ENCODE results near the gene ATP6V1G1. TPM values are rescaled to one million over a fixed set of nuclear protein-coding genes. Genes with fewer than 3 reads are reported as not detected.

The ATP6V1G1 gene, protein sequence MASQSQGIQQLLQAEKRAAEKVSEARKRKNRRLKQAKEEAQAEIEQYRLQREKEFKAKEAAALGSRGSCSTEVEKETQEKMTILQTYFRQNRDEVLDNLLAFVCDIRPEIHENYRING
- total RNA-seq = 10 to 100 TPM; 70.6 to 73.3 TPM
- long read RNA-seq, donor 1, transcript ATP6V1G1-201 (3 exons, 1,080 nt) = major isoform, 39 of 41 reads
- long read RNA-seq, donor 1, partial matches to known transcripts = 0 of 41 reads
- long read RNA-seq, donor 1, other reads (novel, unspliced or antisense) = 2 of 41 reads
- long read RNA-seq, donor 2, transcript ATP6V1G1-201 (3 exons, 1,080 nt) = major isoform, 130 of 130 reads
- long read RNA-seq, donor 2, partial matches to known transcripts = 0 of 130 reads
- long read RNA-seq, donor 2, other reads (novel, unspliced or antisense) = 0 of 130 reads

DNA sequence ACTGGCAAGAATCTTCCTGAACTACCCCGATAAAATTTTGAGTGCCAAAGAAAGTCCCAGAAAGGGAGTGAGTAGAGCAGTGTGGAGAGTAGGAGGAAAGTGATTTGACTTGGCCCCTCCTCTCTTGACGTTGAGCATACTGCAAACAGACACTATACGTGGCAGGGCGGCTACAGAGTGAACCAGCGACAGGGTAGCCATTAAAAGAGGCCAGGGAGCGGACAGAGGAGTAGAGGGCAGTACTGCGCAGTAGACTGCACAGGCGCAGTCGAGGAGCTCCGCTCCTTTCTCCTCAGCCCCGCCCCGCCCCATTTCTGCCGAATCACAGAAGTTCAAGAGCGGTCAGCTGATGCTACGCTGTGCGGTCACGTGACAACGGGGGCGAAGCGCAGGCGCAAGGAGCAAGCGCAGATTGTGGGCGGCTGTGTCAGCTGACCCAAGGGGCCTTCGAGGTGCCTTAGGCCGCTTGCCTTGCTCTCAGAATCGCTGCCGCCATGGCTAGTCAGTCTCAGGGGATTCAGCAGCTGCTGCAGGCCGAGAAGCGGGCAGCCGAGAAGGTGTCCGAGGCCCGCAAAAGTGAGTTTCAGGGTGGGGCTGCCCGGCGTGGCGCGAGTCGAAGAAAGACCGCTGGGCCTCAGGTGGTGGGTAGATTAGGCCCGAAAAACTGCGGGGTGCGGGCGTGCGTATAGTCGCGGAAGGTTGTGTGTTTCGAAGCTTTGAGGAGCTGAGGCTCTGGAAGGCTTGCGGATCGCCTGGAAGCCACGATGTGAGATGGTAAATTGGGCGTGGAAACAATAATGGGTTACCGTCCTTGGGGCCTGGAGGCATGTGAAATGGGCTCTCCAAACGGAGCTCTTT is at the start of gene ATP6V1G1:
TSS of gene ATP6V1G1 (plus strand) at position 425 of the 858 bp plus-strand sequence. CDS start at position 495, 70 bp downstream.
- peak; percentile 100 for DNase-seq (ENCODE audit: low spot score)
- intact Hi-C loops (cut with DNase I) = no loop called here

DNA sequence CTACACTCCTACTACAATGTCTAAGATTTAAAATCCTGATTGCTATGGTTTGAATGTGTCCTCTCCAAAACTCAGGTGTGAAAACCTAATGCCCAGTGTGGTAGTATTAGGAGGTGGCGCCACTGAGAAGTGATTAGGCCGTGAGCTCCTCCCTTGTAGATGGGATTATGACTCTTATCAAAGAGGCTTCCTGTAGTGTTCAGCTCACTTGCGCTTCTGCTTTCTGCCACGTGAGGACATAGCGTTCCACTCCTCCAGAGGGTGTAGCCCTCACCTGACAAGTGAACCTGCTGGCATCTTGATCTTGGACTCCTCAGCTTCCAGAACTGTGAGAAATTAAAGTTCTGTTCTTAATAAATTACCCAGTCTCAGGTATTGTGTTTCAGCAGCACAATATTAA is 49.3 kb upstream of the ATP6V1G1 start:
- DNase-seq (ENCODE audit: low spot score) = no peak
- intact Hi-C loops (cut with DNase I) = no loop called here

DNA sequence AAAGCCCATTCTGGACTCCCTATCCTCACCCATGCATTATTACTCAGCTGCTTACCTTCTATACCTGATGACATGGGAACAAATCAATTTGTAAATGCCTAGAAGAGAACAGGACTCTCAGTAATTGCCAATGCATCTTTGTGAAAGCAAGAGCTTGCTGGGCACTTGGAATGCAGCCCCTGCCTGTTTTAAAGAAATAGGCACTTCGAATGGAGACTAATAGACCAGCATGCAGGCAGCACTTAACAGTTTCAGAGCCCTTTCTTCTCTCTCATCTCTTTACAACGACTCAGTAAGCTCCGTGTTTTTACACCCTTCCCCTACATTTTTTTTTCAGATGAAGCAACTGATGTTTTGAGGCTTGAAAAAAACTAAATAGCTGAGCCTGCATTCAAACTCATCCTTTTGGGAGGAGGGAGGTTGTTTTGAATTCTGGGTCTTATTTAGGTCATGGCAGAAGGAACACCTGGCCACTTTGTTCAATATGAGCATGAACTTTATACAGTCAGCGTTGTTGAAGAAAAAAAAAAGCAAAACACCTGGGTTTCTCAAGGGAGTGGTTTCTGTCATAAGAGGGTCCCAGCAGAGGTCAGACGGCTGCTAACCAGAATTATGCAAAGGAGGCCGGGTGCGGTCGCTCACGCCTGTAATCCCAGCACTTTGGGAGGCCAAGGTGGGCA is 47.7 kb upstream of the ATP6V1G1 start:
- no peak for DNase-seq (ENCODE audit: low spot score)
- intact Hi-C loops (cut with DNase I) = no loop called here

DNA sequence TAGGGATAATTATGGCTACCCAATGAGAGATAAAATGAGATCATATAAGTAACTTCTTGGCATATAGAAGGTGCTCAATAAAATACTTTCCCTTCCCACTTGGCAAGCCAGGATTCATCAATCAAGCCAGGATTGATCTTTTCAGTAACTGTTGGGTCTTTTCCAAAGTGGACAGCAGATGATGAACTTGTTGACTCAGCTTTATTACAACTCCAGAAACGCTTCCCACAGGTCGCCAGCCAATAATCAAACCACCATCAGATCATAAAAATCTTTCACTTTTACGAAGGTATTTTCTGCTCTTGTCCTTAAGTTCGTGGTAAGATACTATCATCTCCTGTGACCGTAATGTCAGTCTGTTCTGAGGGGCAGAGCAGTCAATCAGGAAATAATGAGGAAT is 42.5 kb upstream of the ATP6V1G1 start:
- DNase-seq (ENCODE audit: low spot score) = no peak
- intact Hi-C loops (cut with DNase I) = loop anchor here in 1 of 2 donors (5.0 kb wide), 1 partner anchor 1757 kb away; no protein-coding TSS in a partner anchor

DNA sequence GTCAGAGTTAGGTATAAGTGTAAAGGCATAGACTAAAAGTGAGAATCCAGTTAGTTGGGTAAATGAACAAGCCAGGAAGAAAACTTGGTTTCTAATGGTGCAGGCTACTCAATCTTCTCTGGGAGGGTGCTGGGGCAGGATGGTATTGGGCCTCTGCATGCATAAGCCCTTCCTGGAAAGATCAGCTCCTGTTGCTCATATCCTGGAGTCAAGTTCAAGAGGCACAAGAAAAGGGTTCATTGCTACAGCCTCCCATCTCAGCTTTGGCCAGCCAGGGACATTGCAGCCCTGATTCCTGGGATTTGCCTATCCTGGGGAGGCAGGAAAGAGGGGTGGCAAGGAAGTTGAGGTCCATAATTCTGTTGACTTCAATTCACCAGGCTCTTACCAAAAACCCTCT is 40.7 kb upstream of the ATP6V1G1 start:
- intact Hi-C loops (cut with DNase I) = loop anchor here in 1 of 2 donors (5.0 kb wide), 1 partner anchor 1755 kb away; no protein-coding TSS in a partner anchor
- DNase-seq (ENCODE audit: low spot score) = no peak

DNA sequence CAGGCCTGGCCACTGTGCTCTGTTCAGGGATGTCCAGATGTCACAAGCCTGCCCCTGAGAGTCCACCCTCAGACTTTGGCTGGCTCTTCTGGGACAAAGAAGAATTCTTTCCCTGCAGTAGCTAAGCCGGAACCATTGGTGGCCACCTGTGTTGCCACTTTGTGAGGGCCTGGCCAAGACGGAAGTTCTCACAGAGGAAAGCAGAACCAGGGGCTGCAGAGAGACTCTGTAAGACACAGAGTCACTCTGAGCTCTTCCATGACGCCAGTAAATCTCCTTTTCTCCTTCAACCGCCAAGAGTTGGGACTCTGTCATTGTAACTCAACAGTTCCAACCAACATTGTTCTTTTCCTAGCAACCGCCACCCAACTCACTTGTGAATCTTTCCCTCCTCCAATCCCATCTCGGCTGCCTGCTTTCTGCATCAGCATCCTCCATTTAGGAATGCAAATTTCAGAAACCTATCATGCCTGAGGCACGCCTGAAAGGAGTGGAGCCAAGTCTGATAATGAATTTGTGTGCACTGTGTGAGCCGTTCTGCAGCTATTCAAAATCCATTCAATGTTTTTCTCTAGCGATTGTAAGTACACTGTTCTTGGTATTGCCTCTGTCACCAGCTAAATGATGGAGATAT is 37.8 kb upstream of the ATP6V1G1 start:
- DNase-seq (ENCODE audit: low spot score) = no peak
- intact Hi-C loops (cut with DNase I) = loop anchor here in 1 of 2 donors (5.0 kb wide), 1 partner anchor 1752 kb away; no protein-coding TSS in a partner anchor

DNA sequence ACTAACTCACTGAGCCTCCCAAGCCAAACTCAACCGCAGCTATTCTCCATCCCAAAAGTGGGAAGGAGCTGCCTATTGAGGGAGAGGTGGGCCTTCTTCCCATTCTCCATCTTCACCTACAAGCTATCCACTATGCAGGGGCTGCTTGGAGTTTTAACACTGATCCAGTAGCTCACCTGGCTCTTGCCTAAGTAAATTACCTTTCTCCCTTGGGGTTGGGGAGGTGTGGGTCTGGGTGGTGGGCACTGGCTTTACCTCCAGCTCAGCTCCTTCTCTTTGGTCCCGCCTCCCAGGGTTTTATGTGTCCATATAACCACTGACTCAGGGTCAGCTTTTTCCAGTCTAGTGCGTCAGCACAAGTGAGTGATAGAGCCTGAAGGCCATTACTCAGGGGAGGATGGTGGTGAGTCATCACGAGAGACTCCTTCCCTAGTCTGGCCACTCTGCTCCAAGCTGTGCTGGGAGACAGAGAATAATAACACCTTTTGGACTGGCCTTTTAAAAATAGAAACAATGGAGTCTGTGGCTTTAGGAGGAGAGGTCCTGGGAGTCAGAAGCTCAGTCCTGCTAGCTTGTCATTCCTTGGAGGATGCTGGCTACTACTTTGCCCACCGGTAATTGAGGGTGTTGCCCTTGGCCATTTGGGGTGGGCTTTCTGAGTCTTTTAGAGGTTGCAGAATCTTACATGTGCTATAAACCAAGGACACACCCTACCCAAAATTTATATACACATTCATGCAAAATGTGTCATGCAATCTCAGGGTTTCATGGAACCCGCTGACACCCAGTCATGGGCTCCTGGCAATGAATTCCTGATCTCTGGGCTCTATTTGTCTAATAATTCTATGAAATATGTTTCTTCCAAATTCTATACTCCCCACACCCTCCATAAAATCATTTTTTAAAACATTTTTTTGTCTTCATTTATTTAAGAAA is 35.6 kb upstream of the ATP6V1G1 start:
- intact Hi-C loops (cut with DNase I) = no loop called here
- peak; percentile 87 for DNase-seq (ENCODE audit: low spot score)

DNA sequence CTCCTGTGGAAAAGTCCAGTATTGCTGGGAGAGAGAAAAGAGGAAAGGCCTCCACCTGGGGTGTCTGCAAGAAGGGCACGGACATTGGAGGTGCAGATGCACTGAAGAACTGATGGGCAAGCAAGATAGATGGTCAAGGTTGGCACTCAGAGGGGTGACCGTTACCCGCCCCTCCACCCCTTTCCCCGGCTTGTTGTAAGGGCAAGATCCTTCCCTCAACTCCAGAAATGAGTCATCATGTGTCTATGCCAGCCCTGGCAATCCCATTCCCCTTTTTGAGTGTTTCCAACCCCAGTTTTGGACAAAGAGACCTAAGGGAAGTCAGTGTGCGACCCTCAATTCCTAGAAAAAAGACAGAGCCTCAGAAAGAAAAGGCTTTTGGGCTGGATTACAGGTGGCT is 34.9 kb upstream of the ATP6V1G1 start:
- DNase-seq (ENCODE audit: low spot score) = no peak
- intact Hi-C loops (cut with DNase I) = no loop called here

DNA sequence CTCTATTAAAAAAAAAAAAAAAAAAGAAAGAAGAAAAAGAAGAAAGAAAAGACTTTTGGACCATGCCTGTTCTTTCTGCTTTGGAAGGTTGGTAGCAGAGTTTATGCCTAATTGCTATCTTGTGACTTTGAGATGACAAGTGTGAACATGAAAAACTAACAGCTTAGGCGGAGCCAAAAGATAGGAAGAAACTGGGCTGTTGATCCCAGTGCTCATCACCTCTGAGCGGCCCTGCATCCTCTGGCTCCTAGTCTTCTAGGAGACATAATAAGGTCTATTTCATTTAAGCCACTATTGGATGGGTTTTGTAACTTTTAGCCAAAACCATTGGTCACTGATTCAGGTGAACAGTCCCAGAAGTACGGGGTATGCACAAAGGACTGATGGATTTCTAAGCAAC is 34.4 kb upstream of the ATP6V1G1 start:
- no peak for DNase-seq (ENCODE audit: low spot score)
- intact Hi-C loops (cut with DNase I) = no loop called here

DNA sequence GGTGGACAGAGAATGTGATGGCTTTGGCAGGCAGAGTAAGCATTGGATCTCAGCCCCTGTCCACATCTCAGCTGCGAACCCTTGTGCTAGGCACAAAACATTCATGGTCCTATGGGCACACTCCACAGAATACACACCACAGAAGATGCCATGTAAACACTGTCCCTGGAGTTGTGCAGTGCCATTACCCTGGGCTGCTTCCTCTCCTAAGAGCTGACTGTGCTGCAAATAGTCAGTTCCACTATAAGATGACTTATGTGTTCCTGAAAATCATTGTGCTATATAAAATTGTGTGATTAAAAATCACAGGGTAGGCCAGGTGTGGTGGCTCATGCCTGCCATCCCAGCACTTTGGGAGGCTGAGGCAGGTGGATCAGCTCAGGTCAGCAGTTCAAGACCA is 31.9 kb upstream of the ATP6V1G1 start:
- DNase-seq (ENCODE audit: low spot score) = no peak
- intact Hi-C loops (cut with DNase I) = no loop called here

DNA sequence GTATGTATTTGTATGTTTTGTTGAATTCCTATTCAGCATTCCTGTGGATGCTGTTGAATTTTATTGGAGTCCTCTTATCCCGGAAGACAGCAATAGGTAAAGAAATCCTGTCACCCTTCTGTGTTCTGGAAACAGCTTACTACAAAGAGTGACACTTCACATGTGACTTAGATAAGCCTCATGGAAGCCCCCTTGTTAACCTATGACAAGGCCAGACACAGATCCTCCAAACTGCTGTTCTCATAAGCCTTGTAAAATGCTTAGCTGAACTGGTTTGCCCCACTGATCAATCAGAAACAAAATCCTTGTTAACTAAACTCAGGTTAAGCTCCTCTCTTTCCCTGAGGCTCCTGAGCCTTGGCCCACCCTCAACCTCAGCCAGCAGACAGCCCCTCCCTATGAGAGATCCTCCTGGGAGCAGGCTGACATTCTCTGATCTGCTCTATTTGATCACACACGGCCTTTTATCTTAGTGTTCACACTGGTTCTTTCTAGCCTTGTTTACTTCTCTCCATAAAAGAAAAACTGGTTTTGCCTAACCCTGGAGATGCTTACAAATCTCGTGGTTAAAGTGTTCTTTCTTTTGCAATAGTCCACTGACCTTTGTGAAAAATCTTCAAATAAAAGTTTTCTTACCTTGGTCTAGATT is 29.4 kb upstream of the ATP6V1G1 start:
- intact Hi-C loops (cut with DNase I) = no loop called here
- DNase-seq (ENCODE audit: low spot score) = no peak

DNA sequence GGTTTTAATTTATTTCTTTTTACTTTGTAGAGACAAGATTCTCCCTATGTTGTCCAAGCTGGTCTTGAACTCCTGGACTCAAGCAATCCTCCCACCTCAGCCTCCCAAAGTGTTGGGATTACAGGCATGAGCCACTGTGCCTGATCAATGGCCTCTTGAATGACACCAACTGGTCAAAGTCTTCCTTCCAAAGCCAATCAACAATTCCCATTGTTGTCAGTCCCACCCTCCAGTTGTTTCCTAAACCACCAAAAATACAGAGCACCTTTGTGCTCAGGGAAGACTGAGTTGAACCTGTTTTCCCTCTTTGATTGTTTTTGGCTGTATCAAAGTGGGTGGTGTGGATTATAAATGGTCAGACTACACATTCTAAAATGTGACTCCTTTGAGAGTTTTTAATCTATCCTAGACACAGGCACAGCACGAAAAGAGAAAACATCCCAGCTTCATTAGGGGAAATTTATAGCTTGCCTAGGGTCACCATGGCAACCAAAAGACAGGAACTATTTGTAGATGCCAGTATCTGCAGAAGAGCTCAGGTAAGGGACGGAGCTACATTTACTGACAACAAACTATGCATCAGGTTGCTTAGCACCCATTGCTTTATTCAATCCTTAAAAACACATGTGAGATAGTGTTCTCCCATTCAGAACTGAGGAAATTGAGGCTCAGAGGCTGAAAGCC is 27.6 kb upstream of the ATP6V1G1 start:
- DNase-seq (ENCODE audit: low spot score) = no peak
- intact Hi-C loops (cut with DNase I) = no loop called here

DNA sequence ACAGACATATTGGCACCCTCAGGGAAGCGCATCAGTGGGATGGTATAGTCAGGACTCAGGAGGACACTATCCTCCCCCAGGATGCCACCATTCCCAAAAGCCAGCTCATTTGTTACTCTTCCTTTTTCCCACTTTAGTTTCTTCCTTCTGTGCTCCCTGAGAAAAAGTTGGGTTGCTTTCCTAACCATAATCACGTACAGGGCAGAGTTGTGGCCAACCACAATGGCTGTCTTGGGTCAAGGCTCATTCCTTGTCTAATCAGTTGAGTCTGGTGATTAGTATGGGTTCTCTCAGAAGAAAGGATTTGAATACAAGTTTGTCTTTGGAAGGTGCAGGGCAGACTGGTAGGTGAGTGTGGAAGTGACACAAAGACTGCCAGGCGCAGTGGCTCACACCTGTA is 26.6 kb upstream of the ATP6V1G1 start:
- DNase-seq (ENCODE audit: low spot score) = no peak
- intact Hi-C loops (cut with DNase I) = no loop called here

DNA sequence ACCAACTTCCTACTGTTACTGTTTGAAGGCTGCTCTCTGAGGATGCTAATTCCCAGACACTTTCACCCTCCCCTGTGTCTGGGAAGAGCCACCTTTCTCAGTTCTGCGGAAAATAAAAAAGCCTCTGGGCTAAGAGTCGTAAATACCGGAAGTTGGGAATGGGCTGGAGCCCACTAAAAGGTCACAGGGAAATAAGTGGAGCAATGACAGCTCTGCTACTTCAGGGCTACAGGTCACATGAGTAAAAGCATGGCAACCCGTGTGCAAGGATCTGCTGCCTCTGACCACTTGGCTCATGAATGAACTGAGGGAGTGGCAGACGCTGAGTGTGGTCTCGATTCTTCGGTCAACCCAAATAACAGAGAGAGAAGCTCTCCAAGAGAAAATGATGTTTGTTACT is 25.8 kb upstream of the ATP6V1G1 start:
- intact Hi-C loops (cut with DNase I) = no loop called here
- DNase-seq (ENCODE audit: low spot score) = no peak

DNA sequence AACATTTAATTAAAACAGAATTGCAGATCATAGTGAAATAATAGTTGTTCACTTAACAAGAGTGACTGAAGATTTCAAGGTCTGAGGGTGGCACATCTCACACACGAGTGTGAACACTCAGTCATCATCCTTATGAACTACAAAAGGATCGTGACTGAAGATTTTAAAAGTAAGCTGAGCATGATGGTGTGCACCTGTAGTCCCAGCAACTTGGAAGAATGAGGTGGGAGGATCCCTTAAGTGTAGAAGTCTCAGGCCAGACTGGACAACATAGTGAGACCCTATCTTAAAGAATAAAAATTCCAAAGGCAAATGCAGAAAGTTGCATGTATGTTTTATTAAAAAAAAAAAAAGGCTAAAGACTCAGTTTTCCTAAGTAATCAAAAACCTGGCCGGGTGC is 22.4 kb upstream of the ATP6V1G1 start:
- intact Hi-C loops (cut with DNase I) = no loop called here
- no peak for DNase-seq (ENCODE audit: low spot score)

DNA sequence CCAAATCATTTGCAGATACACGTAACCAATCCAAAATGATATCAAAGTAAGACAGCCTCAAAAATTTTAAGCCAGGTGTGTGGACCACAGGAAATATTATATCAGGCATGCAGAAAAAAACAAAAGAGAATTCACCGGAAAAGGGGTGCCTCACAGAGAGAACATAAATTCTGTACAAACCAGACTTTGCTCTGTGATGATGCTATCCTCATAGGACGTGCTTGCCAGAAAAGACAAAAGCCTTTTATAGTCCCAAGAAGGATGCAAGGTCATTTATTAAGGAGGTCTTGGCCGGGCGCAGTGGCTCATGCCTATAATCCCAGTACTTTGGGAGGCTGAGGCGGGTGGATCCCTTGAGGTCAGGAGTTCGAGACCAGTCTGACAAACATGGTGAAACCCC is 16.8 kb upstream of the ATP6V1G1 start:
- DNase-seq (ENCODE audit: low spot score) = no peak
- intact Hi-C loops (cut with DNase I) = no loop called here

DNA sequence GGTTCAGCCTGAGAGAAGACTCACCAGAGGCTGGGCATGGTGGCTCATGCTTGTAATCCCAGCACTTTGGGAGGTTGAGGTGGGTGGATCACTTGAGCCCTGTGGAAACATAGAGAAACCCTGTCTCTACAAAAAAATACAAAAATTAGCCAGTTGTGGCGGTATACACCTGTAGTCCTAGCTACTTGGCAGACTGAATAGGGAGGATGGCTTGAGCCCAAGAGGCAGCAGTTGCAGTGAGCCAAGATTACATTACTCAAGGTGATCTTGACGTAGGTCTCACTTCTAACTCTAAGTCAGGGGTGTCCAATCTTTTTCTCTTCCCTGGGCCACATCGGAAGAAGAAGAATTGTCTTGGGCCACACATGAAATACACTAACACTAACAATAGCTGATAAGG is 16.2 kb upstream of the ATP6V1G1 start:
- no peak for DNase-seq (ENCODE audit: low spot score)
- intact Hi-C loops (cut with DNase I) = no loop called here

Data from posterior vena cava (tissue), 2 donors.